Measurements from ENCODE around the gene ZSWIM6. TPM values are rescaled to one million over a fixed set of nuclear protein-coding genes. Genes with fewer than 3 reads are reported as not detected.

The ZSWIM6 gene
- total and polyA plus RNA-seq, 4 experiments from 2014 or later, result 0.23 to 11.3 (median 5.5) TPM

DNA sequence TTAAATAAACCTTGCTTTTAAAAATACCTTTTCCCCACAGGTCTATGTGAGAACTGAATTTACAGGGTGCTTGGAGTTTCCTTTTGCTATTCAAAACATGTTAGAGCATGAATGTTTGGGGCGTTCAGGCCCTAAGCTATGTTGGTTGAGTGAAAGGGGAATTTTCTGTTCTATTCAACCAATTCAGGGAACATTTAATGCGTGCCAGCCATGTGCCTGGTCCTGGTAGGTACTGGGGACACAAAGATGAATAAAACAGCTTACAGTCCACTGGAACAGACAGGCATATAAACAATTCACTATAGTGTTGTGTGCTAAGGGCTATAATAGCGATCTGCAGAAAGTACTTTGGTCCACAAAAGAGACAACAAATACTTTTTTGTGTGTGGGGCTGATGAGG lies 108.5 kb downstream of the ZSWIM6 start:
- Histone ChIP-seq H3K27ac (ENCODE audit: low read depth, low read length) (no peak overlapping the region), H3K4me3 (ENCODE audit: low read length in 2 of 2) (no peak overlapping the region), H3K27me3 (ENCODE audit: insufficient read depth, low read length) (no peaks in the 10 kb centered on the region), H3K4me1 (ENCODE audit: insufficient read depth, low read length) (no peaks in the 10 kb centered on the region), H3K36me3 (ENCODE audit: insufficient read depth, low read length) (no peaks in the 10 kb centered on the region), H3K9me3 (ENCODE audit: control insufficient read depth in 1 of 2, low read length in 2 of 2) (peaks cover 0 to 15% of the 10 kb centered on the region in 2 donors)
- no peak for DNase-seq
- Mint-ChIP-seq H3K27ac (no peak overlapping the region), H3K36me3 (peaks cover 22 to 26% of the 10 kb centered on the region in 2 donors), H3K4me3 (no peak overlapping the region), H3K9me3 (peaks cover 0 to 56% (median 33%) of the 10 kb centered on the region in 8 donors), H3K4me1 (peaks cover 0 to 5% (median 2%) of the 10 kb centered on the region in 4 donors), H3K27me3 (no peaks in the 10 kb centered on the region)
- CTCF ChIA-PET (ENCODE audit: partially characterized antibody), result interaction anchor here (0.9 kb wide), 1 partner anchor 11 kb away, joined by 3 read pairs; no protein-coding TSS in a partner anchor
- POLR2A ChIA-PET (ENCODE audit: partially characterized antibody), result no interaction called here
- intact Hi-C loops (cut with micrococcal nuclease), result no loop called here

DNA sequence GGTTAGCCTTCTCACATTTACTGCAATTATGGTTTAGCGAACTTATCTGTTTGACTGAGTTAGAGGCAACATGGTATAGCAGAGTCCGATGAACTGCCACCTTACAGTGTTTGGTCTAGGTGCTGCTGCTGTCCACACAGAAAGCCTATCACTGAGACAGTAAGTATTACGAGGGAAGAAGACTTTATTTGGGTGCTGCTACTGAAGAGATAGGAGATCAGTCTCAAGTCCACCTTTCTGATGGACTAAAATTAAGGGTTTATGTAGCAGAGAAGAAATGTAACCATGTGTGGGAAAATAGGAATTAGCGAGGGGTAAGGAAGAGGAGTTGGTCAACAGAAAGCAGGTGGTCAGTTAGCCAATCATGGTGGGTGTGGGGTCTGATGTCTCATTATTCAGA lies 109.7 kb downstream of the ZSWIM6 start:
- H3K4me3 Mint-ChIP-seq, result no peak overlapping the region
- CTCF ChIA-PET (ENCODE audit: partially characterized antibody), result no interaction called here
- no peak overlapping the region for H3K27ac ChIP-seq (ENCODE audit: low read depth, low read length)
- no peaks in the 10 kb centered on the region for H3K27me3 ChIP-seq (ENCODE audit: insufficient read depth, low read length)
- peak overlapping the region in 1 of 7 donors; percentile 25 for H3K27ac Mint-ChIP-seq
- no peaks in the 10 kb centered on the region for H3K27me3 Mint-ChIP-seq
- intact Hi-C loops (cut with micrococcal nuclease), result no loop called here
- H3K36me3 ChIP-seq (ENCODE audit: insufficient read depth, low read length), result no peaks in the 10 kb centered on the region
- peaks cover 0 to 2% (median under 1%) of the 10 kb centered on the region in 4 donors for H3K4me1 Mint-ChIP-seq
- peaks cover 31 to 33% of the 10 kb centered on the region in 2 donors for H3K36me3 Mint-ChIP-seq
- H3K4me1 ChIP-seq (ENCODE audit: insufficient read depth, low read length), result no peaks in the 10 kb centered on the region
- H3K9me3 ChIP-seq (ENCODE audit: control insufficient read depth in 1 of 2, low read length in 2 of 2), result peaks cover 0 to 15% of the 10 kb centered on the region in 2 donors
- no peak overlapping the region for H3K4me3 ChIP-seq (ENCODE audit: low read length in 2 of 2)
- peaks cover 0 to 64% (median 34%) of the 10 kb centered on the region in 8 donors for H3K9me3 Mint-ChIP-seq
- DNase-seq, result no peak
- POLR2A ChIA-PET (ENCODE audit: partially characterized antibody), result no interaction called here

DNA sequence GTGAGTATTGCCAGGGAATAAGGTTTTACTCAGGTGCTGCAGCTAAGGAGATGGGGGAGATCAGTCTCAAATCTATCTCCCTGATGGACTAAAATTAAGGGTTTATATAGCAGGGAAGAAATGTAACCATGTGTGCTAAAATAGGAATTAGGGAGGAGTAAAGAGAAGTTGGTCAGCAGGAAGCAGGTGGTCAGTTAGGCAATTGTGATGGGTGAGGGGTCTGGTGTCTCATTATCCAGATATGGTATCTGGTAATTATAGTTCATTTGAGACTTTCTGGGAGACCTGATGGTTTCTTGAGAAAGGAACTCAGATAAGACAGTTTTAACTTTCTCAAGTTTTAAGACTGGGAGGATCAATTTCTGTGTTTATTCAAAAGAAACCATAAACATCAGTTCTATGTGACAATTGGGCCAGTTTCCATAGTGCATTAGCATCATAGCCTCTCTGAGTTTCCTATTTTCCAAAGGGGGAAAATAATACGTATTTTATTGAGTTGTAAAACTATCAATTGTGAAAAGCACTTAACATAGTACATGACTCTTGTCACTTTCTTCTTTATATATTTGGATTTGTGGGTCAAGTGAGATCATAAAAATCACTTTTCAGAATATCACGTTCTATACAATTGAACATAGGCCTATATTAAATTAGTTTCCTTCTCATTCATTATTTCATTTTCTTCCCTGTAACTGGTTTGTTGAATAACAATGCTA lies 115.9 kb downstream of the ZSWIM6 start:
- H3K27me3 ChIP-seq (ENCODE audit: insufficient read depth, low read length), result no peaks in the 10 kb centered on the region
- H3K36me3 Mint-ChIP-seq, result peaks cover 30 to 35% of the 10 kb centered on the region in 2 donors
- intact Hi-C loops (cut with micrococcal nuclease), result no loop called here
- H3K36me3 ChIP-seq (ENCODE audit: insufficient read depth, low read length), result no peaks in the 10 kb centered on the region
- H3K9me3 ChIP-seq (ENCODE audit: control insufficient read depth in 1 of 2, low read length in 2 of 2), result peaks cover 0 to 11% of the 10 kb centered on the region in 2 donors
- no peak overlapping the region for H3K27ac Mint-ChIP-seq
- no peaks in the 10 kb centered on the region for H3K27me3 Mint-ChIP-seq
- DNase-seq, result no peak
- H3K9me3 Mint-ChIP-seq, result peaks cover 4 to 49% (median 25%) of the 10 kb centered on the region in 8 donors
- no peaks in the 10 kb centered on the region for H3K4me1 ChIP-seq (ENCODE audit: insufficient read depth, low read length)
- ChIA-PET CTCF (ENCODE audit: partially characterized antibody) (no interaction called here), POLR2A (ENCODE audit: partially characterized antibody) (no interaction called here)
- H3K27ac ChIP-seq (ENCODE audit: low read depth, low read length), result no peak overlapping the region
- no peak overlapping the region for H3K4me3 ChIP-seq (ENCODE audit: low read length in 2 of 2)
- peaks cover 4 to 10% (median 6%) of the 10 kb centered on the region in 4 donors for H3K4me1 Mint-ChIP-seq
- H3K4me3 Mint-ChIP-seq, result no peak overlapping the region

DNA sequence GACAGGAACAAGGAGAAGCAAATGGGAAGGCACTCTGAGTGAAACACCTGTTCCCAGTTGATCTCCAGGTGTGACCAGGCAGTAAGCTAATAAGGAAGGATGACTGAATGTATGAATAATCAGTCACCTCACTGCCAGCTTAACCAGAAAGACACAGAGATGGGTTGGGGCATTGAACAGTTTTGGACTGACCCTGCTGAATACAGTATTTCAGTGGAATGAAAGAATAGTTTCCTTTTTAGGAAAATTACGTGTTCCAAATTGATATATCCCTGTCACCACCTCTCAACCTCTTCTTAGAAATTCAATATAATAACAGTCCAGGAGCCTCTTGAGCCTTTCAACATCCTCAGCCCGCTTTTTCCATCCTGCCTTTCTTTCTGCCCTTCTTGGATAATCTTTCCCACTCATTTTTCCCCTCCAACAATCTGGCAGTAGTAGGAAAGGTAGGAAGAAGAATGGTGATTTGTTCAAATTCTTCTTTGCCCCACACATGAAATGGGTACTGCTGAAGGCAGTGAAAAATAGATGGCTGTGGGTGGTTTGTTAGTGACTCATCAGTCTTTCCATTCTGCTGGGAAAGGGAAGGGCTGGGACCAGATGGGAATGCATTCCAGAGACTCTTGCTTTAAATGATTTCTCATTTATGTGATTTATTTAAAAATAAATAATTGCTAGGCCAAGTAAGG lies 117.9 kb downstream of the ZSWIM6 start:
- H3K4me1 Mint-ChIP-seq, result peaks cover 5 to 10% (median 6%) of the 10 kb centered on the region in 4 donors
- H3K36me3 ChIP-seq (ENCODE audit: insufficient read depth, low read length), result no peaks in the 10 kb centered on the region
- CTCF ChIA-PET (ENCODE audit: partially characterized antibody), result no interaction called here
- no peaks in the 10 kb centered on the region for H3K4me1 ChIP-seq (ENCODE audit: insufficient read depth, low read length)
- no peaks in the 10 kb centered on the region for H3K27me3 ChIP-seq (ENCODE audit: insufficient read depth, low read length)
- no peak overlapping the region for H3K27ac Mint-ChIP-seq
- no peak for DNase-seq
- H3K9me3 Mint-ChIP-seq, result peaks cover 4 to 39% (median 20%) of the 10 kb centered on the region in 8 donors
- no peak overlapping the region for H3K27ac ChIP-seq (ENCODE audit: low read depth, low read length)
- H3K27me3 Mint-ChIP-seq, result no peaks in the 10 kb centered on the region
- no peak overlapping the region for H3K4me3 ChIP-seq (ENCODE audit: low read length in 2 of 2)
- peaks cover 26 to 29% of the 10 kb centered on the region in 2 donors for H3K36me3 Mint-ChIP-seq
- intact Hi-C loops (cut with micrococcal nuclease), result no loop called here
- no peak overlapping the region for H3K4me3 Mint-ChIP-seq
- H3K9me3 ChIP-seq (ENCODE audit: control insufficient read depth in 1 of 2, low read length in 2 of 2), result peaks cover 0 to 11% of the 10 kb centered on the region in 2 donors
- POLR2A ChIA-PET (ENCODE audit: partially characterized antibody), result no interaction called here

DNA sequence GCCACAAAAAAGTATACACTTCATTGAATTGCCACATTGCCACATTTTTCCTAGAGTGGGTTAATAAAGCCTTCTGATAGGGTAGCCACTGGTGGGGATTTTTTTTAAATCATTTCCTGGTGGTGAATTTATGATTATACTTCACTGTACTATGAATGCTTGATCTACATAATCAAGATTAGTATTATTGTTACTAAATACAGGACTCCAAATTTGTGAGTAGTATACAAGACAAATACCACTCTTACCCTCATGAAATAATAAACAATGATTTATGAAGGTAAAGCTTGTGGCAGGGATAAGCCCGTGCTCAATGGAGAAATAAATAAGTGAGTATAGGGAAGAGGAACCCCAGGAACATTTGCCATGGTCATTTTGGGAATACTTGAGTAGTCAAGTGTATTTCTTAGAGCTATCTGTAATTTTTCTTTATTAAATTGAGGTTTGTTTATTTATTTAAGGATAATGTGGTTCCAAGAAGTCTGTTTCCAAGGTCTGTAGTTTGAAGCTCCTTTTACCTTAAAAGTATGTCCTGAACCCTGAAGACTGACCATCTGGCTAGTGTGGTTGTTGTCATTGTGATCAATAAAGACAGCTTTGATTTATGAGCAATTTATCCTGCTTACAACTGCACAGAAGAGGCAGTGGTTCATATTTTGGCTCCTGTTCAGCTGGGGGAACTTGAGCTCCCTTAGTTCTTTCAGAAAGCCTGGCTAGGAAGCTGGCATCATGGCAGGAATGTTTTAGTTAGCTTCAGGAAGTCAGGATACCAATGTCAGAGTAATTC lies 118.6 kb downstream of the ZSWIM6 start:
- H3K27ac ChIP-seq (ENCODE audit: low read depth, low read length), result no peak overlapping the region
- no peak overlapping the region for H3K27ac Mint-ChIP-seq
- POLR2A ChIA-PET (ENCODE audit: partially characterized antibody), result no interaction called here
- intact Hi-C loops (cut with micrococcal nuclease), result no loop called here
- no peak for DNase-seq
- no peaks in the 10 kb centered on the region for H3K4me1 ChIP-seq (ENCODE audit: insufficient read depth, low read length)
- peaks cover 0 to 11% of the 10 kb centered on the region in 2 donors for H3K9me3 ChIP-seq (ENCODE audit: control insufficient read depth in 1 of 2, low read length in 2 of 2)
- no peaks in the 10 kb centered on the region for H3K27me3 ChIP-seq (ENCODE audit: insufficient read depth, low read length)
- H3K36me3 Mint-ChIP-seq, result peaks cover 20 to 31% of the 10 kb centered on the region in 2 donors
- H3K4me3 Mint-ChIP-seq, result no peak overlapping the region
- no peaks in the 10 kb centered on the region for H3K36me3 ChIP-seq (ENCODE audit: insufficient read depth, low read length)
- peaks cover 4 to 33% (median 20%) of the 10 kb centered on the region in 8 donors for H3K9me3 Mint-ChIP-seq
- H3K4me1 Mint-ChIP-seq, result peaks cover 5 to 13% (median 9%) of the 10 kb centered on the region in 4 donors
- CTCF ChIA-PET (ENCODE audit: partially characterized antibody), result no interaction called here
- no peaks in the 10 kb centered on the region for H3K27me3 Mint-ChIP-seq
- no peak overlapping the region for H3K4me3 ChIP-seq (ENCODE audit: low read length in 2 of 2)

DNA sequence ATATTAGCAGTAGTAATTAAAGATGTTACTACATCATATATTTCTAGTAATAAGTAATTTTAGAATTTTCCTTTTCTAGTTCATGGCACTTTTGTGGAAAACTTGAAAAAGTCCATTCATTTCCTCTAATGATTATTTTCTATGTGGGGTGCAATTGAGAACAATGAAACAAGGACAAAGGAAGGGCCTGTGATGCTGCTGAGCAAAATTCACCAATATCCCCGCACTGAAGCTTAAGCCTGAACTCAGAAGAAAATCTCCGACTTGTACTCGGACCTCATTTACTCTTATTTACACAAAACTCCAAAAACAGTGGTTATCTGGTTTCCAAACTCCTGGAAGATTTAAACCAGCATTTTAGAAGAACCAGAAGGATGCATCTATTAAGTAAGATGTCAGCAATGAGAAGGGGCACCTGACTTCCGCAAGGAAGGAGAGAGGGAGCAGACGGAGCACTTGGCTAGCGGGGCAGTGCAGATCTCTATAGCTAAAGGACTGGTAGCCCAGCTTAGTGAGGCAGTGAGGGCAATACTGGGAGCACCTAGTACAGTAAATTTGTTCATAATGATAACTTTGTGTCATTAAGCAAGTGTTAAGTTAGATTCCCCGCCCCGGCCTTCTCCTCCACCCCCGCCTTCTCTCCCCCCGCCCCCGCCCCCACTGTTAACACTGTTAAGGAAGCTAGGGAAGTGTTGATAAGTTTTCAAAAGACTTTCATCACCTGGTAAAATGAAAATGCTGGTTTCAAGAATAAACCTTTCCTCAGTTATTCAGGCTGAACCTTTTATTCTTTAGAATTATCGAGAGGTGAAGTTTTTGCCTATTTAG lies 123.3 kb downstream of the ZSWIM6 start:
- intact Hi-C loops (cut with micrococcal nuclease), result no loop called here
- Mint-ChIP-seq H3K4me3 (no peak overlapping the region), H3K36me3 (peaks cover 0 to 5% of the 10 kb centered on the region in 2 donors), H3K9me3 (peaks cover 0 to 4% (median 0%) of the 10 kb centered on the region in 8 donors), H3K4me1 (peaks cover 5 to 10% (median 9%) of the 10 kb centered on the region in 4 donors), H3K27me3 (peaks cover 0 to 1% of the 10 kb centered on the region in 2 donors), H3K27ac (no peak overlapping the region)
- no peaks in the 10 kb centered on the region for H3K27me3 ChIP-seq (ENCODE audit: insufficient read depth, low read length)
- no peak for DNase-seq
- no peak overlapping the region for H3K4me3 ChIP-seq (ENCODE audit: low read length in 2 of 2)
- H3K36me3 ChIP-seq (ENCODE audit: insufficient read depth, low read length), result no peaks in the 10 kb centered on the region
- no peak overlapping the region for H3K27ac ChIP-seq (ENCODE audit: low read depth, low read length)
- ChIA-PET POLR2A (ENCODE audit: partially characterized antibody) (no interaction called here), CTCF (ENCODE audit: partially characterized antibody) (no interaction called here)
- H3K4me1 ChIP-seq (ENCODE audit: insufficient read depth, low read length), result no peaks in the 10 kb centered on the region
- no peaks in the 10 kb centered on the region for H3K9me3 ChIP-seq (ENCODE audit: control insufficient read depth in 1 of 2, low read length in 2 of 2)

Measured in CD4-positive, alpha-beta memory T cell (primary cell).